ENCODE measurements around the gene DGKB. TPM values are rescaled to one million over a fixed set of nuclear protein-coding genes. Genes with fewer than 3 reads are reported as not detected.

DGKB gene
- total RNA-seq, 1 donor from 2014 or later: not detected

DNA sequence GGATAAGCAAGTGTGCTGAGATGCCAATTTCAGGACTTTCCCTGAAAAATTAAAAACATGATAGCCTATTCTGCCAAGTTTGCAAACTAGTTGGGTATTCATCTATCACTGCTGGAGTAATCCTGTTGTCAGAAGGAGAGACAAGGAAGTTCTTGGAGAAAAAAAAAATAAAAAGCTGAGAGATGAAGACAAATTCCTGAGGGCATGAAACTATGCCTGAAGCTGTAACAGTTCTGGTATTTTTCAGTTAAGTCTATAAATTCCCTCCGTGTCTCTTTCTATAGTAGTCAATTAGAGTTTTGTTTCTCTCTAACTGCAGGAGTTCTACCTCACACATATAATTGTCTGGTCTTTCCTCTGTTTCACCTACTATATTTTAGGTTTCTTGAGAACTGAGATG is 95.7 kb downstream of the DGKB start:
- no peaks in the 10 kb centered on the region for H3K27me3 ChIP-seq
- no peak overlapping the region for H3K27ac ChIP-seq
- TF ChIP-seq, protein P1, sequence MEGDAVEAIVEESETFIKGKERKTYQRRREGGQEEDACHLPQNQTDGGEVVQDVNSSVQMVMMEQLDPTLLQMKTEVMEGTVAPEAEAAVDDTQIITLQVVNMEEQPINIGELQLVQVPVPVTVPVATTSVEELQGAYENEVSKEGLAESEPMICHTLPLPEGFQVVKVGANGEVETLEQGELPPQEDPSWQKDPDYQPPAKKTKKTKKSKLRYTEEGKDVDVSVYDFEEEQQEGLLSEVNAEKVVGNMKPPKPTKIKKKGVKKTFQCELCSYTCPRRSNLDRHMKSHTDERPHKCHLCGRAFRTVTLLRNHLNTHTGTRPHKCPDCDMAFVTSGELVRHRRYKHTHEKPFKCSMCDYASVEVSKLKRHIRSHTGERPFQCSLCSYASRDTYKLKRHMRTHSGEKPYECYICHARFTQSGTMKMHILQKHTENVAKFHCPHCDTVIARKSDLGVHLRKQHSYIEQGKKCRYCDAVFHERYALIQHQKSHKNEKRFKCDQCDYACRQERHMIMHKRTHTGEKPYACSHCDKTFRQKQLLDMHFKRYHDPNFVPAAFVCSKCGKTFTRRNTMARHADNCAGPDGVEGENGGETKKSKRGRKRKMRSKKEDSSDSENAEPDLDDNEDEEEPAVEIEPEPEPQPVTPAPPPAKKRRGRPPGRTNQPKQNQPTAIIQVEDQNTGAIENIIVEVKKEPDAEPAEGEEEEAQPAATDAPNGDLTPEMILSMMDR (IDR thresholded peaks at IDR 0.05): no peak

GRCh38 chr7:14805105-14805719 is 97.3 kb downstream of the DGKB start:
- Histone ChIP-seq H3K4me1 (no peaks in the 10 kb centered on the region), H3K27me3 (no peaks in the 10 kb centered on the region), H3K4me3 (no peak overlapping the region), H3K9me3 (no peaks in the 10 kb centered on the region), H3K36me3 (no peaks in the 10 kb centered on the region), H3K27ac (no peak overlapping the region)
- TF ChIP-seq, protein P1 (IDR thresholded peaks at IDR 0.05): no peak
- ATAC-seq (no peak), DNase-seq (no peak)
- intact Hi-C loops (cut with DNase I): no loop called here

More for the DNA sequence above, 95.7 kb downstream of the DGKB start:
- intact Hi-C loops (cut with DNase I): no loop called here
- H3K9me3 ChIP-seq: no peaks in the 10 kb centered on the region
- ATAC-seq: no peak
- DNase-seq: no peak
- no peaks in the 10 kb centered on the region for H3K36me3 ChIP-seq
- H3K4me1 ChIP-seq: no peaks in the 10 kb centered on the region
- H3K4me3 ChIP-seq: no peak overlapping the region

- Histone ChIP-seq H3K9me3 (no peaks in the 10 kb centered on the region), H3K36me3 (no peaks in the 10 kb centered on the region), H3K4me3 (no peak overlapping the region), H3K4me1 (no peaks in the 10 kb centered on the region), H3K27me3 (no peaks in the 10 kb centered on the region), H3K27ac (no peak overlapping the region)
- ATAC-seq (no peak), DNase-seq (no peak)
- TF ChIP-seq, protein P1 (IDR thresholded peaks at IDR 0.05): no peak
- intact Hi-C loops (cut with DNase I): no loop called here
Observed at GRCh38 chr7:14800664-14801063, 101.9 kb downstream of the DGKB start.

DNA sequence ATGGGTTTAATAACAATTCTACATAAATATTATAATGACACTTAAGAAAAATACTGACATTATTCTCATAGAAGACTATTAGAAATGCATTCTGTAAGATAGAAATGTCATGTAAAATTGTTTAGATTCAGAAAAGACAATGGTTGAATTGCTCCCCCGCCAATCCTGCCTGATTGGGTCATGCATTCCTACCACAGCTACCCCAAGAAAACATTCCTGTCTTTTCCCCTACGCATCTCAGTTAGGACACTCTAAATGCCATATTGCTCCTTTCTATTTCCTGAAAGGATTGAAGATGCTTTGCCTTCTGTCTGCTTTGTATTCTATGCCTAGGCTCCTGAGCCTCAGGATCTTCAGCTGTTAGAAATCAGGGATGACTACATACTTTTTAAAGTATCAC is 109.4 kb downstream of the DGKB start:
- ATAC-seq: no peak
- H3K4me3 ChIP-seq: no peak overlapping the region

DNA sequence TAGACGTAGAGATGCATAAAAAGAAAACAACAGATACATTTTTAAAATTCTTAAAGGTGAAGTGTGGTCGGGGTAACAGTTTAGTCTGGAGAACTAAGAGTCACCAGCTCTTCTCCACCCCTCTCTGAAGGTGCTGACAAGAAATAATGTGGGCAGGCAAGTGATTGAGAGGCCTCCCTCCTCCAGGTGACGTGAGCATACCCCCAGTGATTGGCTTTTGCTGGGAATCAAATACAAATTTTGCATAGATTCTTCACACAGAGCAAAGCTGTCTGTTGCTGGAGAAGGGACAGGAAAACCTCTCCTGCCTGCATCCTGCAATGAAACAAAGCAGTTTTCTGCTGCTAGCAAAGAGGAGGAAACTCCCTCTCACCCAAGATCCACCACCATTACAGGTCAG is 115.0 kb downstream of the DGKB start:
- Histone ChIP-seq H3K36me3 (no peaks in the 10 kb centered on the region), H3K27me3 (no peaks in the 10 kb centered on the region), H3K4me3 (no peak overlapping the region), H3K4me1 (no peaks in the 10 kb centered on the region), H3K9me3 (no peaks in the 10 kb centered on the region), H3K27ac (no peak overlapping the region)
- TF ChIP-seq, protein P1 (IDR thresholded peaks at IDR 0.05): no peak
- no peak for DNase-seq
- no peak for ATAC-seq
- intact Hi-C loops (cut with DNase I): no loop called here

More for the DNA sequence above, 109.4 kb downstream of the DGKB start:
- Histone ChIP-seq H3K27ac (no peak overlapping the region), H3K4me1 (no peaks in the 10 kb centered on the region), H3K36me3 (no peaks in the 10 kb centered on the region), H3K27me3 (no peaks in the 10 kb centered on the region), H3K9me3 (no peaks in the 10 kb centered on the region)
- no peak for DNase-seq
- intact Hi-C loops (cut with DNase I): no loop called here
- TF ChIP-seq, protein P1 (IDR thresholded peaks at IDR 0.05): no peak

Data from upper lobe of right lung (tissue), 1 donor.